DND-41 (cell line): ENCODE results near the gene PITPNC1.

Experiments
- ATAC-seq: fragments of 200-7000 bp; cut with Tn5 transposase; 3 replicates; pipeline ENCODE4 v1.9.1; 2021; ENCODE audit warnings: low read depth; ENCODE audit not compliant: insufficient read depth
- DNase-seq: peaks from one replicate; pipeline ENCODE4 v3.0.0-alpha.2; 2020
- H2AFZ ChIP-seq: 2 replicates; pipeline ENCODE4 v1.6.0; 2012; ENCODE audit warnings: low read depth, low read length
- H3K27ac ChIP-seq: 2 replicates; pipeline ENCODE4 v1.5.1; 2012; ENCODE audit warnings: low read length, inconsistent platforms
- H3K27me3 ChIP-seq: fragments of 200-600 bp; sonication (generic); 2 replicates; pipeline ENCODE4 v1.6.0; 2012; ENCODE audit warnings: low read length, mild to moderate bottlenecking, inconsistent platforms; ENCODE audit not compliant: insufficient read depth, poor library complexity
- H3K36me3 ChIP-seq: 2 replicates; pipeline ENCODE4 v1.5.1; 2012; ENCODE audit warnings: low read length, inconsistent platforms; ENCODE audit not compliant: insufficient read depth
- H3K4me1 ChIP-seq: 2 replicates; pipeline ENCODE4 v1.5.1; 2012; ENCODE audit warnings: mild to moderate bottlenecking, low read length; ENCODE audit not compliant: insufficient read depth
- H3K4me2 ChIP-seq: 2 replicates; pipeline ENCODE4 v1.6.0; 2012; ENCODE audit warnings: mild to moderate bottlenecking, moderate library complexity, low read length, inconsistent platforms; ENCODE audit not compliant: insufficient read depth
- H3K4me3 ChIP-seq, 2 experiments: fragments of 200-600 bp in 1 of 2; shearing (Covaris generic) in 1 of 2; 2 replicates each; pipeline ENCODE4 v1.5.1; 2012 to 2016; ENCODE audit warnings: inconsistent platforms in 2 of 2, low read length in 2 of 2, mild to moderate bottlenecking in 2 of 2, low read depth in 1 of 2, moderate library complexity in 1 of 2
- H3K79me2 ChIP-seq: 2 replicates; pipeline ENCODE4 v1.6.0; 2012; ENCODE audit warnings: low read length, inconsistent platforms; ENCODE audit not compliant: insufficient read depth
- H3K9ac ChIP-seq: 2 replicates; pipeline ENCODE4 v1.6.0; 2012; ENCODE audit warnings: low read depth, mild to moderate bottlenecking, inconsistent platforms, low read length, moderate library complexity
- H3K9me3 ChIP-seq: 2 replicates; pipeline ENCODE4 v1.5.1; 2012; ENCODE audit warnings: low read length, moderate library complexity, mild to moderate bottlenecking, inconsistent platforms; ENCODE audit not compliant: insufficient read depth, severe bottlenecking
- H4K20me1 ChIP-seq: 2 replicates; pipeline ENCODE4 v1.6.0; 2012; ENCODE audit warnings: low read length; ENCODE audit not compliant: insufficient read depth
- CTCF ChIP-seq: IDR thresholded peaks from 2 replicates; pipeline ENCODE4 v1.5.1; 2012; ENCODE audit warnings: borderline replicate concordance, low read length, moderate library complexity, mild to moderate bottlenecking; ENCODE audit not compliant: poor library complexity, severe bottlenecking; ENCODE audit errors: extremely low read depth
- EZH2 ChIP-seq: IDR thresholded peaks from 3 replicates; pipeline ENCODE4 v1.6.1; 2012; ENCODE audit warnings: borderline replicate concordance, low read depth, mild to moderate bottlenecking, moderate library complexity, low read length, inconsistent platforms; ENCODE audit not compliant: severe bottlenecking

The PITPNC1 gene

GRCh38 chr17:67487506-67487905 lies 110.4 kb downstream of the PITPNC1 start:
- DNase-seq: no peak
- Histone ChIP-seq H3K27me3 (no peaks in the 10 kb centered on the region), H3K79me2 (no peaks in the 10 kb centered on the region), H3K27ac (no peak overlapping the region), H3K9ac (no peak overlapping the region), H3K4me2 (no peak overlapping the region), H3K9me3 (no peaks in the 10 kb centered on the region), H4K20me1 (0 out of 2 replicates have a peak, but pooled peaks cover 3% of the 10 kb centered on the region), H2AFZ (no peak overlapping the region), H3K4me3 (no peak overlapping the region), H3K36me3 (no peaks in the 10 kb centered on the region), H3K4me1 (no peaks in the 10 kb centered on the region)
- TF ChIP-seq EZH2 (no peak), CTCF (no peak)
- ATAC-seq: no peak

- Histone ChIP-seq H3K27ac (no peak overlapping the region), H2AFZ (no peak overlapping the region), H3K4me3 (no peak overlapping the region), H3K4me1 (no peaks in the 10 kb centered on the region), H3K9ac (no peak overlapping the region), H4K20me1 (0 out of 2 replicates have a peak, but pooled peaks cover 3% of the 10 kb centered on the region), H3K4me2 (no peak overlapping the region), H3K27me3 (no peaks in the 10 kb centered on the region), H3K36me3 (no peaks in the 10 kb centered on the region), H3K9me3 (no peaks in the 10 kb centered on the region), H3K79me2 (no peaks in the 10 kb centered on the region)
- no peak for TF ChIP-seq EZH2
- no peak for TF ChIP-seq CTCF
- ATAC-seq: no peak
- no peak for DNase-seq
Measured at GRCh38 chr17:67488161-67488560, 111.1 kb downstream of the PITPNC1 start.

- H3K4me3 ChIP-seq: no peak overlapping the region
- ATAC-seq (no peak), DNase-seq (no peak)
- H3K27ac ChIP-seq: no peak overlapping the region
- H3K9me3 ChIP-seq: no peaks in the 10 kb centered on the region
- 0 out of 2 replicates have a peak, but pooled peaks cover 3% of the 10 kb centered on the region for H4K20me1 ChIP-seq
- no peaks in the 10 kb centered on the region for H3K36me3 ChIP-seq
- TF ChIP-seq CTCF (no peak), EZH2 (no peak)
- no peaks in the 10 kb centered on the region for H3K79me2 ChIP-seq
- H2AFZ ChIP-seq: no peak overlapping the region
- H3K4me2 ChIP-seq: no peak overlapping the region
- no peaks in the 10 kb centered on the region for H3K27me3 ChIP-seq
- no peak overlapping the region for H3K9ac ChIP-seq
- no peaks in the 10 kb centered on the region for H3K4me1 ChIP-seq
Measured at GRCh38 chr17:67488768-67489167, 111.7 kb downstream of the PITPNC1 start.

- no peaks in the 10 kb centered on the region for H3K4me1 ChIP-seq
- 0 out of 2 replicates have a peak, but pooled peaks cover 3% of the 10 kb centered on the region for H4K20me1 ChIP-seq
- no peak overlapping the region for H3K4me2 ChIP-seq
- no peak for TF ChIP-seq CTCF
- TF ChIP-seq EZH2: no peak
- no peak for ATAC-seq
- no peak overlapping the region for H3K4me3 ChIP-seq
- H3K27me3 ChIP-seq: no peaks in the 10 kb centered on the region
- no peak overlapping the region for H3K9ac ChIP-seq
- H3K9me3 ChIP-seq: no peaks in the 10 kb centered on the region
- H2AFZ ChIP-seq: no peak overlapping the region
- H3K27ac ChIP-seq: no peak overlapping the region
- H3K79me2 ChIP-seq: no peaks in the 10 kb centered on the region
- no peaks in the 10 kb centered on the region for H3K36me3 ChIP-seq
- DNase-seq: no peak
Measured at GRCh38 chr17:67489273-67489672, 112.2 kb downstream of the PITPNC1 start.
